Measurements from ENCODE around the gene PXMP2. TPM values are rescaled to one million over a fixed set of nuclear protein-coding genes. Genes with fewer than 3 reads are reported as not detected.
A peak's percentile ranks its signal among the peaks of the same experiment; 100 is the strongest.

The PXMP2 gene
- total RNA-seq, 2 experiments from 2014 or later: 58.1 to 103 TPM

DNA sequence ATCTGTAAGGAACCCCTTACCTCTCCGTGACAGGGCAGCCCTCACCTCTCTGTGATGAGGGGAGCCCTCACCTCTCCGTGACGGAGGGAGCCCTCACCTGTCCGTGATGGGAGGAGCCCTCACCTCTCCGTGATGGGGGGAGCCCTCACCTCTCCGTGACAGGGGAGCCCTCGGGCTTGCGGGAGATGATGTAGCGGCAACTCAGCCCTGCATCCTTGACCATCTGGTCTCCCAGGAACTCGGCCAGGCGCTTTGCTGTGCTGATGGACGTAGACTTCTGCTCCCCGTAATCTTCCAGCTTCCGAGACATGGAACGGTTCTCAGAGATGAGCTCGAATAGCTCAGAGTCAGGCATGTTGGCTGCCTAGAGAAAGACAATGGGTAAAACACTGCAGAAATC is 28.2 kb upstream of the PXMP2 start:
- ChIA-PET POLR2A (interaction anchor here (1.2 kb wide), 1 partner anchor 26 kb away, joined by 5 read pairs; no protein-coding TSS in a partner anchor), CTCF (ENCODE audit: unreplicated experiment) (no interaction called here)
- Histone ChIP-seq H3K4me3 (ENCODE audit: low read depth, low read length, poor library complexity, severe bottlenecking) (no peak overlapping the region), H3K4me2 (ENCODE audit: low read length) (no peak overlapping the region), H3K27ac (ENCODE audit: low read depth, low read length, poor library complexity, severe bottlenecking) (no peak overlapping the region), H4K20me1 (ENCODE audit: insufficient read depth, low read length) (no peaks in the 10 kb centered on the region; the same call in 1 of the 2 replicates), H3K36me3 (ENCODE audit: insufficient read depth, low read length) (peaks cover 99% of the 10 kb centered on the region), H3K9me2 (ENCODE audit: insufficient read depth, low read length) (no peaks in the 10 kb centered on the region), H3K79me2 (ENCODE audit: insufficient read depth, low read depth, low read length) (no peaks in the 10 kb centered on the region), H2AFZ (ENCODE audit: low read length) (no peak overlapping the region), H3K9me3 (ENCODE audit: low read length) (no peaks in the 10 kb centered on the region), H3K4me1 (ENCODE audit: insufficient read depth, low read length, poor library complexity, severe bottlenecking) (no peaks in the 10 kb centered on the region)
- no TSS peak for BruUV-seq (replicated peaks)
- TF ChIP-seq, protein P1, sequence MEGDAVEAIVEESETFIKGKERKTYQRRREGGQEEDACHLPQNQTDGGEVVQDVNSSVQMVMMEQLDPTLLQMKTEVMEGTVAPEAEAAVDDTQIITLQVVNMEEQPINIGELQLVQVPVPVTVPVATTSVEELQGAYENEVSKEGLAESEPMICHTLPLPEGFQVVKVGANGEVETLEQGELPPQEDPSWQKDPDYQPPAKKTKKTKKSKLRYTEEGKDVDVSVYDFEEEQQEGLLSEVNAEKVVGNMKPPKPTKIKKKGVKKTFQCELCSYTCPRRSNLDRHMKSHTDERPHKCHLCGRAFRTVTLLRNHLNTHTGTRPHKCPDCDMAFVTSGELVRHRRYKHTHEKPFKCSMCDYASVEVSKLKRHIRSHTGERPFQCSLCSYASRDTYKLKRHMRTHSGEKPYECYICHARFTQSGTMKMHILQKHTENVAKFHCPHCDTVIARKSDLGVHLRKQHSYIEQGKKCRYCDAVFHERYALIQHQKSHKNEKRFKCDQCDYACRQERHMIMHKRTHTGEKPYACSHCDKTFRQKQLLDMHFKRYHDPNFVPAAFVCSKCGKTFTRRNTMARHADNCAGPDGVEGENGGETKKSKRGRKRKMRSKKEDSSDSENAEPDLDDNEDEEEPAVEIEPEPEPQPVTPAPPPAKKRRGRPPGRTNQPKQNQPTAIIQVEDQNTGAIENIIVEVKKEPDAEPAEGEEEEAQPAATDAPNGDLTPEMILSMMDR (conservative IDR thresholded peaks at IDR 0.05; ENCODE audit: low read length): no peak
- no peak for TF ChIP-seq EZH2phosphoT487 (IDR thresholded peaks at IDR 0.05; ENCODE audit: borderline replicate concordance, low read depth, low read length)
- intact Hi-C loops (cut with micrococcal nuclease; ENCODE audit: unreplicated experiment): no loop called here
- DNase-seq (ENCODE audit: low spot score): no peak

DNA sequence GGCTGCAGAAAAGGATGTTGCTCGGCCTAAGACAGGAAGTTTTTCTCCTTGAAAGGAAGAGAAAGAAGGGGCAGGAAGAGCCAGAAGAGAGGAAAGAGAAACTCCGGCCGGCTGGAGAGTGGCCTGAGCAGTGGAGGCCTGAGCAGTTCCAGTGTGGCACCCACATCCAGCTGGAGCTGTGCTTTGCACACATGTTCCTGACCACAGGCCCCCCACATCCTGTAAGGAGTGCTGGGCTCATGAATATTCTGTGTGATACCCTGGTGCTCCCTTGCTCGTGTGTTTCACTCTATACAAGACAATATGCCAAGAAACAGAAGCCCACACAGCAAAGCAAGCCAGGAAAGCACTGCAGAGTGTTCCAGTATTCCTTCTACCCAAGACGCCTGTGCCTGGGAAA is 27.3 kb upstream of the PXMP2 start:
- Histone ChIP-seq H4K20me1 (ENCODE audit: insufficient read depth, low read length) (no peaks in the 10 kb centered on the region; the same call in 1 of the 2 replicates), H3K36me3 (ENCODE audit: insufficient read depth, low read length) (peaks cover 99% of the 10 kb centered on the region), H3K4me3 (ENCODE audit: low read depth, low read length, poor library complexity, severe bottlenecking) (no peak overlapping the region), H2AFZ (ENCODE audit: low read length) (no peak overlapping the region), H3K9me2 (ENCODE audit: insufficient read depth, low read length) (no peaks in the 10 kb centered on the region), H3K4me2 (ENCODE audit: low read length) (no peak overlapping the region), H3K27ac (ENCODE audit: low read depth, low read length, poor library complexity, severe bottlenecking) (no peak overlapping the region), H3K4me1 (ENCODE audit: insufficient read depth, low read length, poor library complexity, severe bottlenecking) (no peaks in the 10 kb centered on the region), H3K79me2 (ENCODE audit: insufficient read depth, low read depth, low read length) (no peaks in the 10 kb centered on the region), H3K9me3 (ENCODE audit: low read length) (no peaks in the 10 kb centered on the region)
- TF ChIP-seq, protein P1 (conservative IDR thresholded peaks at IDR 0.05; ENCODE audit: low read length): no peak
- TF ChIP-seq EZH2phosphoT487 (IDR thresholded peaks at IDR 0.05; ENCODE audit: borderline replicate concordance, low read depth, low read length): no peak
- BruUV-seq (replicated peaks): no TSS peak
- DNase-seq (ENCODE audit: low spot score): no peak
- ChIA-PET POLR2A (interaction anchor here (1.2 kb wide), 1 partner anchor 27 kb away, joined by 5 read pairs; no protein-coding TSS in a partner anchor), CTCF (ENCODE audit: unreplicated experiment) (no interaction called here)
- intact Hi-C loops (cut with micrococcal nuclease; ENCODE audit: unreplicated experiment): no loop called here

GRCh38 chr12:132660996-132661395 is 26.4 kb upstream of the PXMP2 start:
- no peak for DNase-seq (ENCODE audit: low spot score)
- POLR2A ChIA-PET: interaction anchor here (0.5 kb wide), 1 partner anchor 44 kb away, joined by 4 read pairs; no protein-coding TSS in a partner anchor
- TSS peak; percentile 21 for BruUV-seq (replicated peaks)
- intact Hi-C loops (cut with micrococcal nuclease; ENCODE audit: unreplicated experiment): no loop called here
- Histone ChIP-seq H3K9me2 (ENCODE audit: insufficient read depth, low read length) (no peaks in the 10 kb centered on the region), H3K4me2 (ENCODE audit: low read length) (no peak overlapping the region), H3K9me3 (ENCODE audit: low read length) (no peaks in the 10 kb centered on the region), H3K4me1 (ENCODE audit: insufficient read depth, low read length, poor library complexity, severe bottlenecking) (no peaks in the 10 kb centered on the region), H2AFZ (ENCODE audit: low read length) (no peak overlapping the region), H4K20me1 (ENCODE audit: insufficient read depth, low read length) (no peaks in the 10 kb centered on the region; the same call in 1 of the 2 replicates), H3K4me3 (ENCODE audit: low read depth, low read length, poor library complexity, severe bottlenecking) (no peak overlapping the region), H3K36me3 (ENCODE audit: insufficient read depth, low read length) (peaks cover 100% of the 10 kb centered on the region), H3K27ac (ENCODE audit: low read depth, low read length, poor library complexity, severe bottlenecking) (no peak overlapping the region), H3K79me2 (ENCODE audit: insufficient read depth, low read depth, low read length) (no peaks in the 10 kb centered on the region)
- TF ChIP-seq EZH2phosphoT487 (IDR thresholded peaks at IDR 0.05; ENCODE audit: borderline replicate concordance, low read depth, low read length): no peak
- TF ChIP-seq, protein P1 (conservative IDR thresholded peaks at IDR 0.05; ENCODE audit: low read length): no peak
- CTCF ChIA-PET (ENCODE audit: unreplicated experiment): no interaction called here
